Measurements from ENCODE around the gene MAST4. TPM values are rescaled to one million over a fixed set of nuclear protein-coding genes. Genes with fewer than 3 reads are reported as not detected.

Gene MAST4
- total and polyA plus RNA-seq, 2 of the 8 experiments (the other 6 are each of a cell fraction or from before 2014, with no cell fraction given), result 1.5 to 2.6 TPM

GRCh38 chr5:66701244-66701643 lies 105.1 kb downstream of the MAST4 start:
- no peak overlapping the region for H3K9ac ChIP-seq (replicated peaks in 1 of 4; ENCODE audit: extremely low read depth in 1 of 4, low read depth in 3 of 4, low read length in 3 of 4)
- H2AFZ ChIP-seq (ENCODE audit: low read length), result no peak overlapping the region
- ChIA-PET CTCF (ENCODE audit: partially characterized antibody) (no interaction called here), POLR2A (ENCODE audit: partially characterized antibody) (no interaction called here)
- no peak overlapping the region for H2BK120ac ChIP-seq (replicated peaks; ENCODE audit: low read depth, low read length)
- H2AK5ac ChIP-seq (ENCODE audit: low read depth, low read length), result no peak overlapping the region
- H3K4me3 ChIP-seq (ENCODE audit: extremely low read depth in 1 of 4, insufficient read depth in 2 of 4, low read depth in 3 of 4, low read length in 4 of 4), result no peak overlapping the region
- no peak overlapping the region for H2BK5ac ChIP-seq (ENCODE audit: low read depth, low read length)
- H4K20me1 ChIP-seq (replicated peaks in 1 of 2; ENCODE audit: control insufficient read depth in 1 of 2, insufficient read depth in 2 of 2, low read length in 2 of 2), result peaks cover 6 to 8% of the 10 kb centered on the region in 2 experiments
- H3K79me2 ChIP-seq (ENCODE audit: control insufficient read depth in 1 of 2, insufficient read depth in 2 of 2, low read length in 2 of 2), result no peaks in the 10 kb centered on the region
- H3K4ac ChIP-seq (replicated peaks; ENCODE audit: insufficient read length, low read depth, low read length), result no peak overlapping the region
- no peak overlapping the region for H3K27ac ChIP-seq (ENCODE audit: low read depth, low read length)
- TF ChIP-seq RAD21 (IDR thresholded peaks at IDR 0.05 in 1 of 2, conservative IDR thresholded peaks at IDR 0.05 in 1 of 2; ENCODE audit: low read depth in 2 of 2, low read length in 2 of 2) (no peak), TAF7 (optimal IDR thresholded peaks at IDR 0.05; ENCODE audit: borderline replicate concordance, low read depth, low read length) (no peak), SP4 (IDR thresholded peaks at IDR 0.05; ENCODE audit: low read length) (no peak), NRF1 (IDR thresholded peaks at IDR 0.05; ENCODE audit: low read depth, low read length) (no peak), EGR1 (IDR thresholded peaks at IDR 0.05; ENCODE audit: borderline replicate concordance, low read depth, low read length) (no peak), BACH1 (IDR thresholded peaks at IDR 0.05; ENCODE audit: low read length) (no peak), TBP (IDR thresholded peaks at IDR 0.05; ENCODE audit: low read depth, low read length) (no peak)
- TF ChIP-seq, protein P1, sequence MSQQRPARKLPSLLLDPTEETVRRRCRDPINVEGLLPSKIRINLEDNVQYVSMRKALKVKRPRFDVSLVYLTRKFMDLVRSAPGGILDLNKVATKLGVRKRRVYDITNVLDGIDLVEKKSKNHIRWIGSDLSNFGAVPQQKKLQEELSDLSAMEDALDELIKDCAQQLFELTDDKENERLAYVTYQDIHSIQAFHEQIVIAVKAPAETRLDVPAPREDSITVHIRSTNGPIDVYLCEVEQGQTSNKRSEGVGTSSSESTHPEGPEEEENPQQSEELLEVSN (IDR thresholded peaks at IDR 0.05), result no peak
- H3K36me3 ChIP-seq (ENCODE audit: control insufficient read depth in 2 of 4, insufficient read depth in 4 of 4, low read length in 3 of 4), result no peaks in the 10 kb centered on the region
- H3K79me1 ChIP-seq (ENCODE audit: low read depth, low read length), result no peaks in the 10 kb centered on the region
- WGBS, 2 experiments (ENCODE audit: extremely low coverage in 1 of 2, insufficient coverage in 1 of 2, insufficient read length in 1 of 2, insufficient replicate concordance in 2 of 2, low coverage in 1 of 2, low lambda C conversion rate in 2 of 2, missing lambda C conversion rate in 1 of 2), result 94% methylated on average over 1 of the region's 1 CpG; no CpG with 5 or more reads in 1 of the 2 experiments
- H3K23me2 ChIP-seq (ENCODE audit: low read depth, low read length), result 0 out of 2 replicates have a peak, but pooled peaks cover 1% of the 10 kb centered on the region
- H2BK15ac ChIP-seq (ENCODE audit: low read length), result no peak overlapping the region
- H3K18ac ChIP-seq (ENCODE audit: extremely low read depth, low read length), result no peak overlapping the region
- H3K9me3 ChIP-seq (ENCODE audit: insufficient read depth in 2 of 2, low read depth in 1 of 2, low read length in 1 of 2), result no peaks in the 10 kb centered on the region
- no peak overlapping the region for H4K8ac ChIP-seq (ENCODE audit: extremely low read depth, insufficient read depth, low read length)
- no peak overlapping the region for H3K56ac ChIP-seq (replicated peaks; ENCODE audit: insufficient read length, low read depth, low read length)
- no peaks in the 10 kb centered on the region for H3K4me1 ChIP-seq (replicated peaks in 1 of 4; ENCODE audit: control insufficient read depth in 3 of 4, insufficient read depth in 4 of 4, low read length in 3 of 4)
- FAIRE-seq, result no peak
- no peak overlapping the region for H4K91ac ChIP-seq (replicated peaks; ENCODE audit: insufficient read length, low read length)
- no peak for DNase-seq (ENCODE audit: low read depth in 1 of 2, low spot score in 2 of 2)
- H4K5ac ChIP-seq (ENCODE audit: insufficient read length, low read depth, low read length), result no peak overlapping the region
- H2BK12ac ChIP-seq (ENCODE audit: low read depth, low read length), result no peak overlapping the region
- H3K4me2 ChIP-seq (ENCODE audit: insufficient read depth in 1 of 2, low read depth in 2 of 2, low read length in 2 of 2), result no peak overlapping the region
- H3K23ac ChIP-seq (ENCODE audit: insufficient read length), result no peak overlapping the region
- H2BK20ac ChIP-seq (ENCODE audit: low read length), result no peak overlapping the region
- H3K27me3 ChIP-seq (replicated peaks in 1 of 4; ENCODE audit: control insufficient read depth in 3 of 4, extremely low read depth in 1 of 4, insufficient read depth in 3 of 4, low read length in 3 of 4), result peaks cover 29 to 55% (median 39%) of the 10 kb centered on the region in 4 experiments
- H3K14ac ChIP-seq (ENCODE audit: insufficient read length), result no peak overlapping the region

Data from H1 (cell line).